Activated CD4-positive, alpha-beta T cell treated with anti-CD3 and anti-CD28 coated beads, Interleukin-2, amount 50 U/mL, for 24 hours (primary cell): Measurements from ENCODE around the gene GLUL.
"Not testable (repeated sequence)": the region's sequence is repeated elsewhere in the genome, so short reads cannot be mapped to it uniquely, and the experiment has no call there.

Experiments used
- DNase-seq, 2 donors: peaks; one replicate each; pipeline ENCODE4 v3.0.0-alpha.2; 2020; ENCODE audit warnings: low read depth in 1 of 2, low spot score in 1 of 2

GLUL gene

DNA sequence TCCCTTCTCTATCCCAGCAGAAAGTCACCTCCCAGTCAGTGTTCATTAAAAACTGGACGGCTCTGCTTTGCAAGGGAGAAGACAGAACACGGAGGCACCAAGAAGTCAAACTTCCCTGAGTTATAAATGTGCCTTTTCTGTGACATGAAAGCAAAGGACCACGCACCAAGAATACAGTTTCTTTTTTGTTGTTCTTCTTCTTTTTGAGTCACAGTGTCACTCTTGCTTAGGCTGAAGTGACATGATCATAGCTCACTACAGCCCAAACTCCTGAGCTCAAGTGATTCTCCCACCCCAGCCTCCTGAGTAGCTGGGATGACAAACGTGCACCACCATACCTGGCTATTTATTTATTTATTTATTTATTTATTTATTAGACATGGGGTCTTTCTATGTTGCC, 22.7 kb downstream of the GLUL start:
- no peak for DNase-seq

DNA sequence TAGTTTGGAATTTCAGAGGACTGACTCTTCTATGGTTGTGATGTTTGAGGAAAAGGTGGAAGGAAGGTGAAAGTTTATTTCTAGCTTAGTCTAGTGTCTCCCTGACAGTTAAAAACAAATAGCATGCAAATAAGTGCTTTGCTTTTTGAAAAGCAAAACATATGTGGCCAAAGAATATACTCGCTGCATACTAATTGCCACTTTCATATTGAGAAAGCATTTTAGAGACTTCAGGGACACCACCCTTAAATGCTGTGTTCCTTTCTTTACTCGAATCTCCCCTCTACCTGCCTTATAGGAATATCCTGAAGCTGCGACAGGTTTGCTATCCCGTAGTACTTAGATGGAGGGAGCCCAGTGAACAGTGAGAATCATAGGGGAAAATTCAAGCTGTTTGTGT, 23.2 kb downstream of the GLUL start:
- no peak for DNase-seq

DNA sequence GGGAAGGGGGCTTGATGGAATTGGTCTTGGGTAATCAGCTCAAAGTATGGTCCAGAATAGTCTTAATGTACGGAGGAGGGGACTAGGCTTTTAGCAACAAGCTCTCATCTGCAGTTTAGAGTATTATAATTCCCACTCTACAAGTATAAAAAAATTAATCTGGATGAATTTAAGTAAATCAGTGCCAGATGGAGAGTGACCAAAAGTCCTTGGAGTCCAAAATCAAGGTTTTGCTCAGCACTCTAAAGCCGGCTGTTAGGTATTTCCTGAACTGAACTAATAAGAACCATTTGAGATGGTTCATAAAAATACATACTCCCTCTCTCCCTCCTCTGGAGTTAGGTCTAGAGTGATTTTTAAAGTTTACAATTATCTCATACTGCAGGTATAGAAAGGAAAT, 23.7 kb downstream of the GLUL start:
- DNase-seq: no peak

DNA sequence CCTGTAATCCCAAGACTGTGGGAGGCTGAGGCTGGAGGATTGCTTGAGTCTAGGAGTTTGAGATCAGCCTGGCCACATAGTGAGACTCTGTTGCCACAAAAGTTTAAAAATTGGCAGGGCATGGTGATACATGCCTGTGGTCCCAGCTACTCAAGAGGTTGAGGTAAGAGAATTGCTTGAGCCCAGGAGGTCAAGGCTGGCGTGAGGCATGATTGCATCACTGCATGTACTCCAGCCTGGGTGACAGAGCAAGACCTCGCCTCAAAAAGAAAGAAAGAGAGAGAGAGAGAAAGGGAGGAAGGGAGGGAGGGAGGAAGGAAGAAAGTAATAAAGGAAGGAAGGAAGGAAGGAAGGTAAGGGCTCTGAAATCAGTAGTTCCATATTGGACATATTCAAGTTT, 25.0 kb downstream of the GLUL start:
- DNase-seq: no peak

GRCh38 chr1:182359645-182360044, 31.9 kb downstream of the GLUL start:
- DNase-seq: no peak

GRCh38 chr1:182357913-182358312, 33.7 kb downstream of the GLUL start:
- no peak for DNase-seq

GRCh38 chr1:182357171-182357570, 34.4 kb downstream of the GLUL start:
- no peak for DNase-seq

GRCh38 chr1:182355723-182356098, 35.9 kb downstream of the GLUL start:
- DNase-seq: no peak

DNA sequence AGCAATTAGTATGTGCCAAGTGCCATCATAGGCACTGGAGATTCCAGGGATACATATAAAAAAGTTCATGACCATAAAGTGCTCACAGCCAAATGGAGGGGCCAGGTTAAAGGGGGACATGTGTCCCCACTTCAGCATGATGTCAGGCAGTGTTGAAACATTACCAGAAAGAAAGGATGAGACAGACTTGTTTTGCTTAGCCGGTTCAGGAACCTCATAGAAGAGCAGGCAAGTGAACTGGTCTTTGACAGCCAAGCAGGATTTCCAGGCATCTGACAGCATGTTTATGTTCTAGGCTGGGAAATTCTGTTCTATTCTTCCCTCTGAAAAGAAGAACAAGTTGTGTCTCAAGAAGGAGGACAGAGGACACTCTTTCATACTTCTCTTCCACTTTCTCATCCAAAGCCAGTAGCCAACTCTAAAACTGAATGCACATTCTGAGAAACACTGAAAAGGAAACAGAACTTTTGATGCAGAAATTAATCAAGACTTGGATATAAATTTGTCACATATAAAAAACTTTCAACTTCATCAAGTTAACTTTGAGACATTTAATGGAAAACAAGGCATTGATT, 39.7 kb downstream of the GLUL start:
- DNase-seq: no peak

- no peak for DNase-seq
Measured at GRCh38 chr1:182350839-182351238, 40.8 kb downstream of the GLUL start.

DNA sequence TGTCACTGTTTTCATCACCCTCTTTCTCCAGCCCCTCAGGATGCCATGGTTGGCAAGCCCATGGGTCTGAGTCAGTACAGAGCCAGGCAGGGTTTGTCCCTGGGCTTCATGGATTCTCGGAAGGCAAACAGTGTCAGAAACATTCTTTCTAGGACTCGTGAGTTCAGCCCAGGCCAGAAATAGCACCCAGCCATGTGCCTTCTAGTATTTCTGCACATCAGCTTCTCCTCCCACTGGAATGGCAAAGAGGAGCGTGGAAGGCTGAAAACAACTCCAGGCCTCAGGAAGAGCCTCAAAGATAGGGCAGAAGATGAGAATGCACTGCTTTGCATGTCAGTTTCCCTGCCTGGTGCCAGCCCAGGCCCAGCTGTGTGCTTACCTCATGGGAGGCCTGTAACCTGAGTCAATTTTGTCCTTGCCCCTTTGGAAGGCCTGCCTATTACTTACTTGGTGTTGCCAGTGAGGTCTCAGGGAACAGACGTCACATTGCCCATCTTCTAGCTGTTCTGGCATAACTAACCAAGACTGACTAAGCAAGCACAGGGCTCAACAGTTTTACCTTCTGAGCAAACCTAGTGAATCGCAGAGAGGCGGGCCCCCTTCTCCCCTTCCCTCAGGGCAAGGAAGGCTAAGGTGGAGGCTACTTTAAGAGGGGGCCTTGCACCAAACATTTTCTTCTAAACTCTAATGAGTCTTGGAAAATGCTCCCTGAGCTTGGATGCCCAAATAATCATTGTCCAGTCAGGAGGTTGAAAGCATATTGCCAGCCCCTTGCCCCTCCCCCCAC, 42.4 kb downstream of the GLUL start:
- no peak for DNase-seq

DNA sequence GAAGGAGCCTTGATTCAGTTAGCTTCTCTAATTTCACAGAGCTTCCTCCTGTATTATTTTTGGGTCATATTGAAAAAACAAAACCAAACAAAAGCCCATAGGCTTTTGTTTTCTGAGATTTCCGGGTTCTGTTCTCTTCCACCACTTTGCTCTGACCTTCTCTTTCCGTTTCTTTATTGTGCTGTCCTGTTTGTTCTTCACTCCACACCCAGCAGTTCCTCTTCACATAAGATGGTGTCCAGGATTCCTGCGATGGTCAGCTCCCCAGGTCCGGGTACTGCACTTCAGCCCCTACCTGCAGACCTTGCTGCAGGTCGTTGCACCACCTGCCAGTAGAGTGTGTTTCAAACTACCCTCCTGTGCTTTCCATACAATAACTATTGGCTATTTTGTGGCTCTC, 44.6 kb downstream of the GLUL start:
- no peak for DNase-seq

GRCh38 chr1:182340233-182341058, 51.1 kb downstream of the GLUL start:
- DNase-seq: no peak

GRCh38 chr1:182339684-182340083, 51.9 kb downstream of the GLUL start:
- DNase-seq: no peak

DNA sequence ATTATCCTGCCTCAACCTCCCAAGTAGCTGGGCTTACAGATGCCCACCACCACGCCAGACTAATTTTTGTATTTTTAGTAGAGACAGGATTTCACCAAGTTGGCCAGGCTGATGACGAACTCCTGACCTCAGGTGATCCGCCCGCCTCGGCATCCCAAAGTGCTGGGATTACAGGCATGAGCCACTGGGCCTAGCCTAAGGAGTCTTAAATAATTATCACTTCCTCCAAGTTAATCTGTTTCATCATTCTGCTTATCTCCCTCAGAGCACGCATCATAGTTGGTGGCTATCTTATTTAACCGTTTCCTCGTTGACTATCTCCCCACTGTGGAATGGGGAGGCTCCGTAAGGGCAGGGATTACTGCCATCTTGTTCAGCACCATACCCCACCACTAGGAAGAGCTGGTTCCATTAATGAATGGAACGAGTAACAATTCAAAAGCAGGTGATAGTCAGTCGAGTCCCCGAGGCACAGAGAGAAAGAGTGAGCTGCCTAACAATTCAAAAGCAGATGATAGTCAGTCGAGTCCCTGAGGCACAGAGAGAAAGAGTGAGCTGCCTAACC, 52.7 kb downstream of the GLUL start:
- DNase-seq: no peak

- no peak for DNase-seq
Measured at GRCh38 chr1:182337736-182338571, 53.6 kb downstream of the GLUL start.

DNA sequence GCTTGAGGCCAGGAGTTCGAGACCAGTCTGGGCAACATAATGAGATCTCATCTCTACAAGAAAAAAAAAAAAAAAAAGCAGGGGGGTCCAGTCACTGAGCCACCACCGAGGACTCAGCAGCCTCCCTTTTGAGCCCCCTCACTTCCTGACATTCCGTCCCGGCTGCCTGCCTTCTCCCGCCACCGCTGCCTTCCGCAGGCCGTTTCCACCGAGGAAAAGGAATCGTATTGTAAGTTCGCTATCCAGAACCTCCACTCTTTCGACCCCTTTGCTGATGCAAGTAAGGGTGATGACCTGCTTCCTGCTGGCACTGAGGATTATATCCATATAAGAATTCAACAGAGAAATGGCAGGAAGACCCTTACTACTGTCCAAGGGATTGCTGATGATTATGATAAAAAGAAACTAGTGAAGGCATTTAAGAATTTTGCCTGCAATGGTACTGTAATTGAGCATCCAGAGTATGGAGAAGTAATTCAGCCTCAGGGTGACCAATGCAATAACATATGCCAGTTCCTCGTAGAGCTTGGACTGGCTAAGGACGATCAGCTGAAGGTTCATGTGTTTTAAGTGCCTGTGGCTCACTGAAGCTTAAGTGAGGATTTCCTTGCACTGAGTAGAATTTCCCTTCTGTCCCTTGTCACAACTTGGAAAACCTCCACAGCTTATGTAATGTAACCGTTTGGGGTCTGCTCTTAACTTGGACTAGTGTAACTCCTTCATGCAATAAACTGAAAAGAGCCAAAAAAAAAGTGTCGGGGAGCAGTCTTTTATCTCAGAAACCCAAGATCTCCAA, 55.6 kb downstream of the GLUL start:
- no peak for DNase-seq

DNA sequence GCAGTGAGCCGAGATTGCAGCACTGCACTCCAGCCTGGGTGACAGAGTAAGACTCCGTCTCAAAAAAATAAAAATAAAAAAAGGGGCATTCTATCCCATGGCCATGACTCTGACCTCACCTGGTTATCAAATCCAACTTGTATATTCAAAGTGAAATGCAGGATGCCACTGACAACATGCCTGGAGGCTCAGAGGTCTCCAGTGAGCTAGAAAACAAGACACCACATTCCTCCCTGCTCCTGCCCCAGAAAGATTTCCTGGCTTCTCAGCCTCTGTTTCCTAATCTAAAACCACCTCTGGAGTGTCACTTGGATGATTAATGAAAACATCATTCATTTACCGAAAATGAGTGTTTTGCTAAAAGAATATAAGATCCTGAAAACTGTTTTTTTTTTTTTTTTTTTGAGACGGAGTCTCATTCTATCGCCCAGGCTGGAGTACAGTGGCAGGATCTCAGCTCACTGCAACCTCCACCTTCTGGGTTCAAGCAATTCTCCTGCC, 58.5 kb downstream of the GLUL start:
- DNase-seq: not testable (repeated sequence)

DNA sequence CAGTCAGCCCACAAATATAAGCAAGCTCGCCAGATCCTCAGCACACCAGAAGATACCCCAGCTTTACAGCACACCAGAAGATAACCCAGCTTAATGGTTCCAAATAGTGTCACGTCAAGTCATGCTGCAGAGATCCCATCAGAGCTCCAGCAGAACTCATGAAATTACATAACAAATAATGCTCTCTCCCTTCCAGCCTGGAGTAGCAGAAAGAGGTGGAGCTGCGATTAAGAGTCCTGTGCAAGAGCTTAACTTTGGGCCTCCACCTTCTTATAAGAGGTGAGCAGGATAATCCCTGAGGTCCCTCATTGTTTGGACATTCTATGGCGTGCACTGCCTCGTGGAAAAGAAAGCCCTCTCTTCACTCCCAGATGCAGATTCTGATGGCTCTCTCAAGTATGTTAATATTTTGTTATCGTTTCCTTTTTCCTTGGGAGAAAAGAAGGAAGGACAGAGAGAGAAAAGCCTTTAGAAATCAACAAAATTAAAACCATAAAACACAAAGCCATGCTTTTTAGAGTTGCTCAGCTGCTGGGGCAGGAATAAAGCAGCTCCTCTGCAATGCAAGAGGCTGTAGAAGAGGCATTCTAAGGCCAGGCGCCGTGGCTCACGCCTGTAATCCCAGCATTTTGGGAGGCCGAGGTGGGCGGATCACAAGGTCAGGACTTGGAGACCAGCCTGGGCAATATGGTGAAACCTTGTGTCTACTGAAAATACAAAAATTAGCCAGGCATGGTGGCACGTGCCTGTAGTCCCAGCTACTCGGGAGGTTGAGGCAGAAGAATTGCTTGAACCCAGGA, 59.1 kb downstream of the GLUL start:
- no peak for DNase-seq
